GM19193 (cell line): ENCODE results near the gene NCKAP5L.

Source experiments
- POLR2A ChIP-seq: IDR thresholded peaks from 4 replicates; pipeline ENCODE4 v1.6.1; 2011; ENCODE audit not compliant: insufficient read depth, insufficient read length; ENCODE audit errors: extremely low read depth

The NCKAP5L gene, protein sequence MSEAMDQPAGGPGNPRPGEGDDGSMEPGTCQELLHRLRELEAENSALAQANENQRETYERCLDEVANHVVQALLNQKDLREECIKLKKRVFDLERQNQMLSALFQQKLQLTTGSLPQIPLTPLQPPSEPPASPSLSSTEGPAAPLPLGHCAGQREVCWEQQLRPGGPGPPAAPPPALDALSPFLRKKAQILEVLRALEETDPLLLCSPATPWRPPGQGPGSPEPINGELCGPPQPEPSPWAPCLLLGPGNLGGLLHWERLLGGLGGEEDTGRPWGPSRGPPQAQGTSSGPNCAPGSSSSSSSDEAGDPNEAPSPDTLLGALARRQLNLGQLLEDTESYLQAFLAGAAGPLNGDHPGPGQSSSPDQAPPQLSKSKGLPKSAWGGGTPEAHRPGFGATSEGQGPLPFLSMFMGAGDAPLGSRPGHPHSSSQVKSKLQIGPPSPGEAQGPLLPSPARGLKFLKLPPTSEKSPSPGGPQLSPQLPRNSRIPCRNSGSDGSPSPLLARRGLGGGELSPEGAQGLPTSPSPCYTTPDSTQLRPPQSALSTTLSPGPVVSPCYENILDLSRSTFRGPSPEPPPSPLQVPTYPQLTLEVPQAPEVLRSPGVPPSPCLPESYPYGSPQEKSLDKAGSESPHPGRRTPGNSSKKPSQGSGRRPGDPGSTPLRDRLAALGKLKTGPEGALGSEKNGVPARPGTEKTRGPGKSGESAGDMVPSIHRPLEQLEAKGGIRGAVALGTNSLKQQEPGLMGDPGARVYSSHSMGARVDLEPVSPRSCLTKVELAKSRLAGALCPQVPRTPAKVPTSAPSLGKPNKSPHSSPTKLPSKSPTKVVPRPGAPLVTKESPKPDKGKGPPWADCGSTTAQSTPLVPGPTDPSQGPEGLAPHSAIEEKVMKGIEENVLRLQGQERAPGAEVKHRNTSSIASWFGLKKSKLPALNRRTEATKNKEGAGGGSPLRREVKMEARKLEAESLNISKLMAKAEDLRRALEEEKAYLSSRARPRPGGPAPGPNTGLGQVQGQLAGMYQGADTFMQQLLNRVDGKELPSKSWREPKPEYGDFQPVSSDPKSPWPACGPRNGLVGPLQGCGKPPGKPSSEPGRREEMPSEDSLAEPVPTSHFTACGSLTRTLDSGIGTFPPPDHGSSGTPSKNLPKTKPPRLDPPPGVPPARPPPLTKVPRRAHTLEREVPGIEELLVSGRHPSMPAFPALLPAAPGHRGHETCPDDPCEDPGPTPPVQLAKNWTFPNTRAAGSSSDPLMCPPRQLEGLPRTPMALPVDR (N-terminal part only)

DNA sequence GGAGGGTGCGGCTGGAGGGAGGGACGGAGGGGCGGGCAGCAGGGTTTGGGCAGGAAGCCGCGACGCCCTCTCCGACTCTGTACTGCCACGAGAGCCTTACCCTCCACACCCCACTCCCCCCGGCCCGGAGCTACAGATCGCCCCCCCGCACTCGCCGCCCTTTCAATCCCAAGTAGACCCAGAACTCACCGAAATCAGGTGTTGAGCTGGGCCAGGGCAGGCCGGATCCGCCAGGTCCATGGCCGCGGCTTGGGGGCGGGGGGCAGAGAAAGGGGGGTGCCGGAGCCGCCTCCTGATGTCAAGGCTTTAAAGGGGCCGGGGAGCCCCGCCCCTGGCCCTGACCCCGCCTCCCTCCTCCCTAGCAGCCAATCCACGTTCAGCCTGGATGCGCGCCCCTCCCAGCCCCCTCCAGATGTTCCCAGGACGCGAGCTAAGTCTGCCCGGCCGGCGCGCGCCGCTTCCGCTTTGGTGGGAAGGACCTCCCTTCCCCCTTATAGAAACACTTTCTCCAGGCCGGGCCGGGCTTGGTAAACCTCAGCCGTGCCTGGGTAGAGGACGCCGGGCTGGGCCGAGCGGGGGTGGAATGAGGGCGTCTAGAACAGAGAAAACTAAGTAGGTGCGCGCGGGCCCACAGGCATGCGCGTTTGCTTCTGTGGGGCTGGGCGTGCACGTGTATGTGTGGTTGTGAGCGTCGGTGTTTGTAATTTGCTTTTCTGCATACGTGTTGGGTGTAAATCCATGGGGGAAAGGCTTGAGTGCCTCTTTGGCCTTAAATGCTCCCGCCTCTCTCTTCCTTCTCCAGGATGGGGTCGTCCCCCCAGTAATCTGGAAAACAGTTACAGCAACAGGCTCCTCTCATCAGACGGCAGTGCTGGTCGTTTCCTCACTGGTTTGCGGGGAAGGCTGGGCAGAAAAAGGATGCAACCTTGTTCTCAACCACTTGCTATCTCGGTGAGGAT, at the start of gene NCKAP5L:
Gene NCKAP5L, minus strand, starts transcription at position 281 of the 959 bp plus-strand sequence. CDS start 24,369 bp downstream, outside the sequence.
- TF ChIP-seq POLR2A, result peak; percentile 81

DNA sequence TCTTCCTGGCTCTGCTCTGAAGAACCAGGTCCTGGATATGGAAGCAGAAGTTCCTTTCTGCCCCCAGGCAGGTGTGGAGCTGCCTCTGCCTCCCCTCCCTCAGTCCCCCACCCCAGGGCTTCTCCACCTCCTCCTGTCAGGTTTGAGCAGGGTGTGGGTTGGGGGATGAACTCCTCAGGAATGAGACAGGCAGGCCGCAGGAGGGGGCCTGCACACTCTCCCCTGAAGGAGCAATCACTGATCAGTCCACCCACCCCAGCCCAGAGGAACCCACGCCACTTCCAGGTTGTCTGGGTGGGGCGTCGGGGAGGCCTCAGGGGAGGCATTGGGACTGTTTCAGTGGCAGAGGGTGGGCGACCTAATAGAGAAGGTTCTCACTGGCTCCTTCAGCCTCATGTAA, 48.9 kb upstream of the NCKAP5L start:
- no peak for TF ChIP-seq POLR2A

- TF ChIP-seq POLR2A, result no peak
These were observed 47.9 kb upstream of the NCKAP5L start for GRCh38 chr12:49876070-49876469.

DNA sequence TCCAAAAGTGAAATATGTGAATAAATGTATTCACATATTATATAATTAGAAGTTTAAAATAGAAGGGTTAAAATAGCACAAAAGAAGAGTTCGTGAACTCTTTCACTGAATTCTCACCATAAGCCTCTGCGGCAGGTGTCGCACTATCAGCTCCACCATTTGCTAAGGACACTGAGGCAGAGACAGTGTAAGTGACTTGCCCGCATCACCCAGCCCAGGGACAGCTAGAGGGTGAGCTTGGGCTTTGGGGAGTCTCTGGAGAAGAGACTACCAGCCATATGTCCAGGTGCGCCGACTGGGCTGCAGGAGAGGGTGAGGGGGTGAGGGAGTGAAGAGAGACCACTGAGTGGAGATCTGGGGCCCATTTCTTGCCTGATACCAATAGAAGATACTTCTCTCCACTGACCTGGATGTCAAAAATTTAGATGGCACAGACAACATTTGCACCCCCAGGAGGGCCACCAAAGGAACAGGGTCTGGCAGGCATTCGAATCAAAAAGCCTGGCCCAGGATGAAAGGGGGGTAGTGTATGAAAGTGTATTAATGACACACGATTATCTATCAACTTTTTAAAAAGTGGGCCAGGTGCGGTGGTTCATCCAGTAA, 47.0 kb upstream of the NCKAP5L start:
- TF ChIP-seq POLR2A, result no peak

- TF ChIP-seq POLR2A, result no peak
These were observed 46.1 kb upstream of the NCKAP5L start for GRCh38 chr12:49874142-49874897.

DNA sequence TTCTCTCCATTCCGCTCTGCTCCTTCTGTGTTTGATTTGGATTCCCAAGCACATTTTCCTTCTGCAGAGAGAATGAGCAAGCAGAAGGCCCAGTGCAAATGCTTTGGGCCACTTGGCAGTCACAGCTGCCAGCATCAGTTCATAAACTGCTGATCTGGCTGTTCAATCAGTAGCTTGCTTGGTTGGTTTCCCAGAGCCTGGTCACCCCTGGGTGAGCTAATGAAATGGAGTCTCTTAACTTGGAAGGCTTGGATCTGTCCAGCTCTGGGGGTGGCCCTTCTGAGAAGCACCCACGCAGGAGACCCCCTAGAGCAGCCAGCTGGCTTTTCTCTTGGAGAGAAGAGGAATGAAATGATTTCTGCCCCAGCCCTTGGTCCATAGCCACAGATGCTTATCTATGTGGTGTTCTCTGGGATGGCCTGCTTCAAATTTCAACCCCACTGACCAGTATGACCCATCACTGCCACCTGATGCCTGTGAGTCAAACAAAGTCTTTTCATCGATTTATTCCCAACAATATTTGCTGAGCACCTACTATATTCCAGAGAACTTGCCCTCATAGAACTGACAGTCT, 45.2 kb upstream of the NCKAP5L start:
- no peak for TF ChIP-seq POLR2A

DNA sequence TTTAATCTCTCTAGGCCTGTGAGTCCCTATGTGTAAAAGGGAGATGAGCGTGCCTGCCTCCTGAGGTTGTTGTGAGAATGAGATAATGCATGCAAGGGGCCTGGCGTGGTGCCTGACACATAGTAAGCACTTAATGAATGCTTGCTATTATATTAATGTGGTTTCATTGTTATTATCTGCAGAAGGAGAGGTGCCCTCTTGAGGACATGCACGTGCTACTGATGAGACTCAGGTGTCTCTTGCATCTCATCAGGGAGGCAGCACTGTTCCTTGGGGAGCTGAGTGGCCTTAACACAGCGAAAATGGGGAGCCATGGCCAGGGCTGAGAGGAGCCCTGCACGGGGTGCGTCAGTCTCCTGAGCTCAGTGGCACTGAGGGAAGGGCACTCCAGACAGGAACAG, 44.6 kb upstream of the NCKAP5L start:
- no peak for TF ChIP-seq POLR2A

DNA sequence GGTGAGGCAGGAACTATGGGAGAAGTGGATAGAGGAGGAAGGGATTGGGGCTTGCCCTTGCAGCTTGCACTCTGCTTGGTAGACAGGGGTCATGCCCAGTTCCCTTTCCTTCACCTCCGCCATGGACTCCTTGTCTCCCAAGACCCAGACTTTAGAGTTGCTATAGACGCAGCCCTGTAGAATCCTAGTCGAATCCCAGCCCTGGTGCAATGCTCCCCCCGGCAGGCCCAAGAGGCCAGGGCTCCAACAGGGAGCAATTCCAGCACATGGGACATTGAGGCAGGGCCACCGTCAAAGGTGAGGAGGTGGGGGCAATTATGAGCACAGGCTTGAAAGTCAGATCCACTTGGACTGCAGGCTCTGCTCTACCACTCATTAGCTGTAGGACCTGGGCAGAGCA, 44.2 kb upstream of the NCKAP5L start:
- no peak for TF ChIP-seq POLR2A

DNA sequence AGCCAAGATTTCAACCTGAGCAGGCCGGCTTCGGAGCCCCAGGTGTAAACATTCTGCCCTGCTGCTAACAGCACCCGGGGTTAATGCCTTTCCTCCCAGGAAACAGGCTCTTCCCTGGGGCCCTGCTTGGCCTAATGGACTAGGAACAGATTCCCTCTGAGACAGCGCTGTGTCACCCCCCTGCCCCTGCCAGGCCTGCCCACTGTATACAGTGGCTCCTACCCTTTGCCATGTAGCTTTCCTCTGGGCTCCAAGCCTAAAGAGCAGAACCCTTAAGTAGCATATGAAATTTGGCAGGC, 43.0 kb upstream of the NCKAP5L start:
- TF ChIP-seq POLR2A, result no peak

DNA sequence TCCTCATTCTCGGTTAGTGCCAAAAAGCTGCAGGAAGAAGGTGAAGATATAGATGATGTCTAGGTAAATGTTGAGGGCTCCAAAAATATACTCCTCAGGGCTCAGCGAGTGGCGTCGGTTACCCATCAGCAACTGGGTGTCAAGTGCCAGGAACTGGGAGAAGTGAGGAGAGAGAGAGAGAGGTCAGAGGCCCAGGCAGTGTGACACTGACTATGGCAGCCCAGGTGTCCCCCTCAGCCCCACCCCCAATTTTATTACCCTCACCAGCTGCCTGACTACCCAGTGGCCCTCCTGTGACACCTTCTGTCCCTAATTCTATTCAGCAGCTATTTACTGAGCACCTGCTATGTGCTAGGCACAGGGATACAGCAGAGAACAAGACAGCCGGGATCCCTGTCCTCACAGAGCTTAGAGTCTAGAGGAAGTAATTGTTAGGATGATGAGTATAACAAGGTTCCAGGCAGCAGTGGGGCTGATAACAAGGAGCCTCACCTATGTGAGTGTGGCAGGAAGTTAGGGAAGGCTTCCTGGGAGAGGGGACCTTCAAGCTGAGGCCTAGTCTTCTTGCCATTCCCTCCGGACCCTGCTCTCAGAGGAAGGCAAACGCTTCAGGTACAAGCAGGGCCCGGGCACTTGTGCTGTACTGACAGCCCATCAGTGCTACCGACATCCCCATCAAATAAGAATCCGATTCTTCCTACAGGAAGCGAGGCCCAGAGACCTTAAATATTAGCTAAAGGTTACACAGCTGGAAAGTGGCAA, 42.5 kb upstream of the NCKAP5L start:
- TF ChIP-seq POLR2A, result no peak

DNA sequence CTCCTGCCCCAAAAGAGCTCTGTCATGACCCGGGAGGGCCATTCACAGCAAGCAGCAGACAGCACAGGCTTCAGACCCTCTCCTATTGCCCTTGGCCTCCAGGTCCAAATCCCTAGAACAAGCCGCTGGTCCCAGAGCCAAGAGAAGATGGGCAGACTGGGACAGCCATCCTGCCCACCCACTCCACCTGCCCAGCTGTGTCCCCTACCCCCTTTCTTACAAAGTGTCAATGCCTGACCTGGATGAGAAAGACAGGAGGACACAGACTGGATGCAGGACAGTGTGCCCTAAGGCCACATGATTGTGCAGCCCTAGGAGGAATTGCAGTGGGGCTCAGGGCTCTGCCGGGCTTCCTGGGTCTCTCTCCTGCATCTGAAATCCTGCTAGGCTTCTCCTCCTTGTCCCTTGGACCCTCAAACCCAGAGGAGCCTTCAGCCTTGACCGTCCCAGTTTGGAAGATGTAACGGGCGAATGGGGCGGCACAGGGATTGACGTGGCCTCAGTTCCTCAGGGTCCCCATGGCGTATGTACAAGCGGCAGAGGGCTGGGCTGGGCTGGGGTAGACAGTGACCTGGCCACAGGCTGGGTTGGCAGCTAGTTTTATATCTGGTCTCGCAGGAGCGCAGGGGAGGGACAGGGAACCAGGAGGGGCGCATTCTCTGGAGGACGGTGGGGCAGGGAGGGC, 41.7 kb upstream of the NCKAP5L start:
- no peak for TF ChIP-seq POLR2A
